AG09319 (cell line): ENCODE results near the gene OPCML.

Experiments used
- DNase-seq: peaks from one replicate; pipeline ENCODE4 v3.0.0-alpha.2; 2010; ENCODE audit warnings: low read depth; ENCODE audit errors: extremely low read depth
- CTCF ChIP-seq: IDR thresholded peaks from 2 replicates; pipeline ENCODE4 v1.5.1; 2011; ENCODE audit warnings: low read depth, mild to moderate bottlenecking, inconsistent platforms, low read length, moderate library complexity

Gene OPCML

DNA sequence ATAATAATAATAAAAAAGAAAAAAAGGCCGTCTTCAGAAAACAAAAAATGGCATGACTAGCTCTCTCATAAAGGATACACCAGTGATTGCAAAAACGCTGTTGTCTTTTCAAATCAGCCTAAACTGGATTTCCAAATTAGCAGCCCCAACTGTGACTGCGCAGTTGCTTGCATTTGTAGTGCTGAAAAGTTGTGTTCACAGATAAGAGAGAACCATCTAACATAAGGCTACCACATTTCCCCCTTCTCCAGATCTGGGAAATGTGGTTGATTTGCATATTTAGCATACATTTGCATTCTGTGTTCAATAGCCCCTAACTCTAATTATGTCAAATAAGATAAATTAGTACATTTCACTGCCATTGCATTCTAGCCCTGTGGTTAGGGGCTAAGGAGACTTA is 650.7 kb downstream of the OPCML start:
- TF ChIP-seq CTCF = no peak
- no peak for DNase-seq

DNA sequence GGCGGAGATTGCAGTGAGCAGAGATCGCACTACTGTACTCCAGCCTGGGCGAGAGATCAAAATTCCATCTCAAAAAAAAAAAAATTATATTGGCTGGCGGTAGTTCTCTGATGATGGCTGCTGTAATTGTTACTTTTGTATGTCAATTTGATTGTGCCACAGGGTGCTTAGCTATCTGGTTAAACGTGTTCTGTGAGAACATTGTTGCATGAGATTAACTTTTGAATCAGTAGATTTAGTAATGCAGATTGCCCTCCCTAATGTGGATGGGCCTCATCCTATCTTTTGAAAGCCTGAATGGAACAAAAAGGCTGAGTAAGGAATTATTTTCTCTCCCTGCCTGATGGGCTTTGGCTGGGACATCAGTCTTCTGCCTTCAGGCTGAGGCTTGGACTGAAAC is 654.2 kb downstream of the OPCML start:
- TF ChIP-seq CTCF = no peak

DNA sequence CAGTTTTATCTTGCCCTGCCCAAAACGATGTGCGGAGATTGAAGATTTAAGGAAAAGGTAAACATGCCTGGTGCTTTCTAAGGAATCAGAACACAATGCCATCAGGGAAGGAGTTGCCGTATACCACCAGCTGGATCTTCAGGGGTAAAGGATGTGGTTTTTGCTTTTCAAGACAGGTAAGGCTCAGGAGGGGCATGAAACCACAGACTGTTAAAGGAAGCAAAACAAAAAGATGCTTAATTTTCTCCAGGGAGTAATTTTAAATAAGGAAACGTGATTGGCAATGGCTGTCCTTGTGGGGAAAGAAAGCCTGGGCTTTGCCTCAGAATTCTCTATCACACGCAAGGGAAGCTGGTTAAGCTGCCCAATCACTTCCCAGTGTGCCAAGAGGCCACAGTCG is 655.6 kb downstream of the OPCML start:
- TF ChIP-seq CTCF = no peak
- no peak for DNase-seq

More for the DNA sequence above, 654.2 kb downstream of the OPCML start:
- no peak for DNase-seq

GRCh38 chr11:132876239-132876638 is 656.1 kb downstream of the OPCML start:
- no peak for DNase-seq
- no peak for TF ChIP-seq CTCF

DNA sequence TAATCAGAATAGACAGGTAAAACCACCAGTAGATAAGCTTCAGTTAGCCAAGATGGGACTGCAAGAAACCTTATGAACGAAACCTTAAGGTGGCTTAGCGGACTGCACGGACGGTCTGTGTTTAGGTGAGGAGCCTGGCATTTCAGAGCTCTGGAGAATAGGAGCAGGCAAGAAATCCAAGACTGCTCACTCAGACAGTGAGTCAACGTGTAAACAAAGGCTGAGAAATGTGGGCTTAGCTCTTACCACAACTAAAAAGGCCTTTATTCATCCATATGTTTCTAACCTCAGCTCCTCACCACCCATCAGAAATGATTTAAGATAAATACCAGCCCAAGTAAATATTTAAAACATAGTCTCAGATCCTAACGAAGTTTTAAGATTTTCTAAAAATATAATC is 657.7 kb downstream of the OPCML start:
- no peak for TF ChIP-seq CTCF
- DNase-seq = no peak

GRCh38 chr11:132873841-132874240 is 658.5 kb downstream of the OPCML start:
- TF ChIP-seq CTCF = no peak

GRCh38 chr11:132872211-132872610 is 660.1 kb downstream of the OPCML start:
- no peak for TF ChIP-seq CTCF
- DNase-seq = no peak

More at GRCh38 chr11:132873841-132874240, 658.5 kb downstream of the OPCML start:
- no peak for DNase-seq
